NCI-H226 (cell line): ENCODE measurements around the gene GAS7.
A peak's percentile ranks its signal among the peaks of the same experiment; 100 is the strongest.

Source experiments
- DNase-seq: peaks from one replicate; pipeline ENCODE4 v3.0.0-alpha.2; 2015

Gene GAS7

DNA sequence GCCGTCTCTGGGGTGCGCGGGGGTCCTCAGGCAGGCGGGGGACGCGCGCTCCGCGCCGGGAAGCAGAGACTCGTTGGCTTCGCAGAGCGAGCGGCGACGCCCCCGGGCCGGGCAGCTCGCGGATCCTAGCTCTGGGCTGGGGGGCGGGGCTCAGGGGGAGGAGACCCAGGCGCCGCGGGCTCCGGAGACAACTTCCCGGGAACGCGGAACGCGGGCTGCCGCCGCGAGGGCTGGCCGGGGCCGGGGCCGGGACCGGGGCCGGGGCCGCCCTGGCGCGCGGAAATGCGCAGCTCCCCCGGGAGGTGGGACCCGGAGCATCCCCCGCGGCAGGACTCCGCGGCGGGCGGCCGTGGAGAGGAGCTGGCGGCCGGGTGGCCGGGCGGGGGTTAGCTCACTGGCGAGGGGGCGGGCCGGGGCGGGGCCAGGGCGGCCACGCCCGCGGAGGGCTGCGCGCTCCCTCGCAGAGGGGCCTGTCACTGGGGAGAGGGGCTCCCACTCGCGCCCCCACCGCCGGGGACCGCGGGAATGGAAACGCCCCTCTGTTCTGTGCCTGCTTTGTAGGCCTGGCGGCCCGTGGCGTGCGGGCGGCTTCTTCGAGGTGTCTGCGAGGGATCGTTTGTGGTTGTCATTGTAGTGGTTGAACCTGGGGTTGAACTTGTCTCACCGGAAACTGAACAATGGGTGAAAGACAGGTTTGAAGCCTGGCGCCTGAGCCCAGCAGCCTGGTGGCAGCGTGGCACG, at the start of gene GAS7:
Gene GAS7 (minus strand): TSS at position 98 of the 741 bp plus-strand sequence.
- DNase-seq, result peak; percentile 38

DNA sequence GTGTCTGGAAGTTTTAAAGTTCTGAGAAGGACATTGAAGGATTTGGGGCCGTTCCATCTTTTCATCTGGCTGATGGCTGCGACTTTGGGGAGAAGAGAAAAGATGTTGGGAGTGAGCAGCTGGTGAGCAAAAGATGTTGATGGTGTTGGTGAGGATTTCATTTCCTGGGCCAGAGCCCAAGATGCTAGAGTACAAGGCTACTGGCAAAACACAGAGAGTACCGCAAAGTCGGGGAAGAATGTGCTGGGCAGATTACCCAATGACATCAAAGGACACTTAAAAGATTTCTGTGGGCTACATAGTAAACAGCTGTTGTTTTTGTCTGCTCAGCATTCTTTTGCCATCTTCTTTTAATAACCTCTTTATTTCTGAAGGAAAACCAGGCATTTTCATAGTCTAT, 49.4 kb upstream of the GAS7 start:
- DNase-seq, result no peak

DNA sequence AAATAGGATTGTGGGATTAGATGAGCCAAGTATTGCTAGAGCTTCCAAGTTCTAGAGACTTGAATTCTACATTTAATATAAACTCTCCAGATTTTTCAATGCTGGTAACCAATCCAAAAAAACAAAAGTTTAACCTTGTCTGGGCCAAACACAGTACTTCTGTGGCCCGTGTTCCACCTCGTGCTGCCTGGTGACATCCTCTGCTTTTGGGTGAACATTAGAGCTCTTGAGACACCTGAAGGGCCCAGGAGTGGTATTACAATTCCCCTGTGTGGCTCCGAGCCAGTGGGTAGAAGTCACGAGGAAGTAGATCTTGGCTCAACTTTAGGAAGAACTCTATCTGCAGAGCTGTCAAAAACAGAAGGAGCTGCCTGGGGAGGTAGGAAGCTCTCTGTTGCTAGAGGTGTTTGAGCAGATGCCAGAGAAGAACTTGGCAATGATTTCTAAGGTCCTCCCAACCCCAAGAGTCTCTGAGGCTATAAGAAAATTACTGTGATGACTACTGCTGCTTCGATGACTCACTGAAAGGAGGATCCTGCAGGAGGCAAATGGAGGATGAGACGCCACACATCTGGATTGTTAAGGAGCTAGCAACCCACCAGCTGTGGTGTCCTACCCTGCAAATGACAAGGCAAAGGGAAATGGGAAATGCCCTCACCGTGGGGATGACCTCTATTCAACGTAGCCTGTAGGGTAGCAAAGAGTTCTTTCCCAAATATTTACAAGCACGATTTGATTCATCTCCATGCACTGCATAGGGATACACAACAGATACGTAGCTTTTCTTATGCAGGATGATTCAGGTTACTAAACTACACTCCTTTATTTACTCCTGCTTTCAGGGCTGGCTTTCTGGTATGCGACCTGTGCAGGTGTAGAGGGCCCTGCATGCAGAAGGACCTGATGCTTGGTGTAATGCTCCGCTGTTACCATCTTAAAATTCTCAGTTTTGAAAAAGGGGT, 45.8 kb upstream of the GAS7 start:
- peak; percentile 83 for DNase-seq

DNA sequence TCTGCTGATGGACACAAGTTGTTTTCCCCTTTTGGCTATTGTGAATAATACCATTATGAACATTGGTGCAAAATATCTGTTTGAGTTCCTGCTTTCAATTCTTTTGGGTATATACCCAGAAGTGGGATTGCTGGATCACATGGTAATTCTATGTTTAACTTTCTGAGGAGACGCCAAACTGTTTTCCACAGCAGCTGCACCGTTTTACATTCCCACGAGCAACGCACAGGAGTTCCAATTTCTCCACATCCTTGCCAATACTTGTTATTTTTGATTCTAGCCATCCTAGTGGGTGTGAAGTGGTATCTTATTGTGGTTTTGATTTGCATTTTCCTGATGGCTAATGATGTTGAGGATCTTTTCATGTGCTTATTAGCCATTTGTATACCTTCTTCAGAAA, 43.4 kb upstream of the GAS7 start:
- DNase-seq, result no peak

DNA sequence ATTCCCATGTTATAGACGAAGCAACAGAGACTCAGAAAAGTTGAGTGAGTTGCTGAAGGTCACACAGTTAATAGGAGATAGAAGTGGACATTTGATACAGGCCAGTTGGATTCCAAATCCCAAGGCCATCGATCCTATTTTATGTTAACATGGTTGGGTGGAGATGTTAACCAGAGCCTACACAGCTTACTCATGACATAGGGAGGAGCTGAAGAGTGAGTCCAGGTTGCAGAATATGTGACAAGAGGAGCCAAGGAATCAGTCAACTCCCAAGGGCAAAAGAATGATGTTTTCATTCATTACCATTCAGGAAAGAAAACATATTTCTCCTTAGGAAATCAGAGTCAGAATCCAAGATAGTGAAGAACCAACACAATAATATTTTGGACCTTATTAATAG, 40.3 kb upstream of the GAS7 start:
- DNase-seq, result no peak

DNA sequence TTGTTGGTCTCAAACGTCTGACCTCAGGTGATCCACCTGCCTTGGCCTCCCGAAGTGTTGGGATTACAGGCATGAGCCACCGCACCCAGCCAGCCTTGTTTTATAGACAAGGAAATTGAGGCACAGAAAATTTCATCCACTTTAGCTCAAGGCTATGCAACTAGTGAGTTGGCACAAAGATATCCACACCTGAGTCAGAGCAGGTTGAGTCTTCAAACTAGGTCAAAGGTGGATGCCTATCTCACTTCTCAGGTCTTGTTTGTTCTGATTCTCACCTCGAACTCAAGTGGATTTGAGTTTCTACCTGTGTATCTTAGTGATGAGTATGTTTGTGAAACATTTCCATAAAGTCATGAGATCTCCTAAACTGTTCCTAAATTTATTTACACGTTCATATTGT, 35.6 kb upstream of the GAS7 start:
- DNase-seq, result no peak

DNA sequence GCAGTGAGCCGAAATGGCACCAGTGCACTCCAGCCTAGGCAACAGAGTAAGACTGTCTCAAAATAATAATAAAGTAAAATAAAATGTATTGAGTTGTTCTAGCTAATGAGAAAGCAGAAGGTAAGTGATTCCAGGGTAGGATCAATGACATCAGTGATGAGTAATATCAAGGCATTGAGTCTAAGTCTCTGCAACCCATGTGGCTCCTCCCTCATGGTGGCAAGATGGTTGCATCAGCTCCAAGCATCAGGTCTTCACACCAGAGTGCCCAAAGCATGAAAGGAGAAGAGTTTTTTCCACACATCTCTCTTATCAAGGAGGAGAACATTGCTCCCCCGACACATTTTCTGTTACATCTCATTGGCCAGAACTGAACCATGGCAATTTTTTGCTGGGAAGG, 34.8 kb upstream of the GAS7 start:
- DNase-seq, result no peak

GRCh38 chr17:10229181-10229580, 30.8 kb upstream of the GAS7 start:
- DNase-seq, result no peak

GRCh38 chr17:10226930-10227695, 28.7 kb upstream of the GAS7 start:
- DNase-seq, result peak; percentile 7

GRCh38 chr17:10224582-10225195, 26.3 kb upstream of the GAS7 start:
- DNase-seq, result no peak

GRCh38 chr17:10219193-10219592, 20.8 kb upstream of the GAS7 start:
- DNase-seq, result no peak

GRCh38 chr17:10217916-10218315, 19.5 kb upstream of the GAS7 start:
- DNase-seq, result no peak

DNA sequence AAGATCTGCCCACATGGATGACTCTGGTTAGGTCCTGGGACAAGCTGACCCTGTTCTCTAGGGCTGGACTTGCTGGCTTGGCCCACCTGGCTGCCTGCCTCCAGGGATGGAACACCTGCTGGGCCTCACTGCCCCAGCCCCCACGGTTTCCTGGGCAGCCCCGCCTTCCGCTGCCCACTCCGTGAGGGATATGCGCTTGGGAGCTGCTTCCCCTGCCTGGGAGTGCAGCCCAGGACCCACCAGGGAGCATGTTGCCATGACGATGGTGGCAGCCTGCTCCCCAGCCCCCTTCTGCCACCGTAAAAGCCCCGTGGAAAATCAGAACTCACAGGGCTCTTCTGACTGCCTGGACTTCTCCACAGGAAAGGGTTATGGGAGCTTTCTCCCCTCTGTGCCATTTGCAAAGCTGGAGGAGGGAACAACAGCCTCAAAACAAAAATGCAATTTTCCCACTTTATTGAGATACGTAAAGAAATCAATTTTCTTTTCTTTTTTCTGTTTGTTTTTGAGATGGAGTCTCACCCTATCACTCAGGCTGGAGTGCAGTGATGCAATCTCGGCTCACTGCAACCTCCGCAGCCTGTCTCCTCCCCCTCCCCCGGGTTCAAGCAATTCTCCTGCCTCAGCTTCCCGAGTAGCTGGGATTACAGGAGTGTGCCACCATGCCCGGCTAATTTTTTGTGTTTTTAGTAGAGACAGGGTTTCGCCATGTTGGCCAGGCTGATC, 18.0 kb upstream of the GAS7 start:
- DNase-seq, result no peak

- DNase-seq, result no peak
Observed at GRCh38 chr17:10215286-10215685, 16.9 kb upstream of the GAS7 start.

DNA sequence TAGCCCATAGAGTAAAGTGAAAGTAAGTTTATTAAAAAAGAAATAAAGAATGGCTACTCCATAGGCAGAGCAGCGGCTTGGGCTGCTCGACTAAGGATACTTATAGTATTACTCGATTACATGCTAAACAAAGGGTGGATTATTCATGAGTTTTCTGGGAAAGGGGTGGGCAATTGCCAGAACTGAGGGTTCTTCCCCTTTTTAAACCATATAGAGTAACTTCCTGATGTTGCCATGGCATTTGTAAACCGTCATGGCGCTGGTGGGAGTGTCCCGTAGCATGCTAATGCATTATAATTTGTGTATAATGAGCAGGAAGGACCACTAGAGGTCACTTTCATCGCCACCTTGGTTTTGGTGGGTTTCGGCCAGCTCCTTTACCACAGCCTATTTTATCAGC, 13.3 kb upstream of the GAS7 start:
- no peak for DNase-seq

DNA sequence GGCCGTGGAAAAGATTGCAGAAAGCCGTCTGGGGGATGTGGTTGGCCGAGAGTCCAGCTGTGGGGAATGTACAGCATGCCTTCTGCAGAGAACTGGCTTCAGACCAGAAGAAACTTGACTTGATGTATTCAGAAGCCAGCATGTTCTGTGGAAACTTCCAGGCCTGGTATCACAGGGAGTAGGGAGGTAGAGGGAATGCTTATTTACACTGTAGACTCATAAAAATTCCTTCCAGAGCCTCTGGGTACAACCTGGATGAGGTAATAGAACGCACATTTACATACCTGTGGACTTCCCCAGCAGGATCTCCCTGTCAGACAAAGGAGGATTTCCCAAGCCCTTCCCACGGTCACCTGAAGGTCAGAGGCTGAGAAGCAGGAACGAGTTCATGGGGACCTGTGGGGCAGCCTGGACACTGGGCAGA, 11.8 kb upstream of the GAS7 start:
- DNase-seq, result peak; percentile 57

GRCh38 chr17:10208604-10209193, 10.3 kb upstream of the GAS7 start:
- no peak for DNase-seq

GRCh38 chr17:10207153-10207552, 8.7 kb upstream of the GAS7 start:
- DNase-seq, result no peak

DNA sequence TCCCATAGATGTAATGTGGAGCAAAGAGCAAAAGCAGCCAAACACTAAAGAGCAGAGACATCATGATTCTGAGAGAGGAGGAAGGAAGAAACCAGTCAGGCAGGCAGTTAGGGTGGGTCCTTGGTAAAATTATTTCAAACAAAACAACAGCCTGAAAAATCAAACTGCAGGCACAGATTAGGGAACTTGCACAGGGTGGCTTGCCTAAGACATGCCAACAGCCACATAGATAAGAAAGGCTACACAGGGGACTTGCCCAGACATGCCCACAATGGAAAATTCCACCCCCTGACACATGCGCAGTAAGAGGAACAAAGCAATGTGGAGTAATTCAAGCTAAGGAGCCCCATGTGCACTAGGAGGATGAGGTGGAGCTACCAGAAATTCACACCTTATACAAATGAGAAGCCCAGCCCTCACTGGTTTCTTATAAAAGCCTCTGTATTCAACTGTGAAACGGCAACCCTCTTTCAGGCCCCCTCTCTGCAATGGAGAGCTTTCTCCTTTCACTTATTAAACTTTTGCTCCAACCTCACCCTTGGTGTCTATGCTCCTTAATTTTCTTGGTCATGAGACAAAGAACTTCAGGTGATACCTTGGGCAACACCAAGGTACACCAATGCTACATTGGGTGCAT, 7.3 kb upstream of the GAS7 start:
- DNase-seq, result no peak

DNA sequence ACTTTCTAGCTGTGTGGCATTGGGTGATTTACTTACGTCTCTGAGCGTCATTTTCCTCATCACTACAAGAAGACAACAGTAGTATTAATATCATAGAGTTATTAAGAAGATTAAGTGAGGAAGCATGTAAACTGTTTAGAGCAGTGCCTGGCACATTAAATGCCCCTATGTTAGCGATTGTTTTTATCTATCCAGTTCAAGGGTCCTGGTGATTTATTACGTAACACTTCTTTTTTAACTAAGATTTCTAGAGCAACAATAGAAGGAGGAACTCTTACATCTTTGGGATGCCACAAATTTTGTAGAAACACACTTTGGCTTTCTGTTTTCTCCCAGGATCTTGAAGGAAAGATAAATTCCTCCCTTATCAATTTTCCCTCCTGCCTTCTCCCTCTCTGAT, 3.3 kb upstream of the GAS7 start:
- no peak for DNase-seq

- no peak for DNase-seq
Observed at GRCh38 chr17:10200645-10201044, 2.2 kb upstream of the GAS7 start.
